Epithelial cell of proximal tubule (primary cell): ENCODE results near the gene CTIF. TPM values are rescaled to one million over a fixed set of nuclear protein-coding genes. Genes with fewer than 3 reads are reported as not detected.

Experiments used
- DNase-seq: peaks from one replicate; pipeline ENCODE4 v3.0.0-alpha.2; 2011; ENCODE audit warnings: low read depth
- H3K4me3 ChIP-seq: 2 replicates; pipeline ENCODE4 v1.5.1; 2011; ENCODE audit warnings: low read depth, mild to moderate bottlenecking, low read length
- total RNA-seq: library from RNA; depleted of rRNA; stranded (reverse); fragments of >200 nt; gene quantifications from 2 replicates; pipeline ENCODE4 v1.2.3, GENCODE V29; 2015
- TF ChIP-seq, protein P1 (sequence below): conservative IDR thresholded peaks from 2 replicates; pipeline ENCODE4 v1.5.1; 2012; ENCODE audit warnings: low read depth, mild to moderate bottlenecking, low read length

CTIF gene
- total RNA-seq, 1 donor from 2014 or later: 12.9 TPM

GRCh38 chr18:48733643-48734253 lies 194.9 kb downstream of the CTIF start:
- no peak for DNase-seq
- H3K4me3 ChIP-seq: no peak overlapping the region
- TF ChIP-seq, protein P1, sequence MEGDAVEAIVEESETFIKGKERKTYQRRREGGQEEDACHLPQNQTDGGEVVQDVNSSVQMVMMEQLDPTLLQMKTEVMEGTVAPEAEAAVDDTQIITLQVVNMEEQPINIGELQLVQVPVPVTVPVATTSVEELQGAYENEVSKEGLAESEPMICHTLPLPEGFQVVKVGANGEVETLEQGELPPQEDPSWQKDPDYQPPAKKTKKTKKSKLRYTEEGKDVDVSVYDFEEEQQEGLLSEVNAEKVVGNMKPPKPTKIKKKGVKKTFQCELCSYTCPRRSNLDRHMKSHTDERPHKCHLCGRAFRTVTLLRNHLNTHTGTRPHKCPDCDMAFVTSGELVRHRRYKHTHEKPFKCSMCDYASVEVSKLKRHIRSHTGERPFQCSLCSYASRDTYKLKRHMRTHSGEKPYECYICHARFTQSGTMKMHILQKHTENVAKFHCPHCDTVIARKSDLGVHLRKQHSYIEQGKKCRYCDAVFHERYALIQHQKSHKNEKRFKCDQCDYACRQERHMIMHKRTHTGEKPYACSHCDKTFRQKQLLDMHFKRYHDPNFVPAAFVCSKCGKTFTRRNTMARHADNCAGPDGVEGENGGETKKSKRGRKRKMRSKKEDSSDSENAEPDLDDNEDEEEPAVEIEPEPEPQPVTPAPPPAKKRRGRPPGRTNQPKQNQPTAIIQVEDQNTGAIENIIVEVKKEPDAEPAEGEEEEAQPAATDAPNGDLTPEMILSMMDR: no peak

- H3K4me3 ChIP-seq: no peak overlapping the region
- TF ChIP-seq, protein P1: no peak
- DNase-seq: no peak
These were observed 195.6 kb downstream of the CTIF start for GRCh38 chr18:48734460-48734859.

DNA sequence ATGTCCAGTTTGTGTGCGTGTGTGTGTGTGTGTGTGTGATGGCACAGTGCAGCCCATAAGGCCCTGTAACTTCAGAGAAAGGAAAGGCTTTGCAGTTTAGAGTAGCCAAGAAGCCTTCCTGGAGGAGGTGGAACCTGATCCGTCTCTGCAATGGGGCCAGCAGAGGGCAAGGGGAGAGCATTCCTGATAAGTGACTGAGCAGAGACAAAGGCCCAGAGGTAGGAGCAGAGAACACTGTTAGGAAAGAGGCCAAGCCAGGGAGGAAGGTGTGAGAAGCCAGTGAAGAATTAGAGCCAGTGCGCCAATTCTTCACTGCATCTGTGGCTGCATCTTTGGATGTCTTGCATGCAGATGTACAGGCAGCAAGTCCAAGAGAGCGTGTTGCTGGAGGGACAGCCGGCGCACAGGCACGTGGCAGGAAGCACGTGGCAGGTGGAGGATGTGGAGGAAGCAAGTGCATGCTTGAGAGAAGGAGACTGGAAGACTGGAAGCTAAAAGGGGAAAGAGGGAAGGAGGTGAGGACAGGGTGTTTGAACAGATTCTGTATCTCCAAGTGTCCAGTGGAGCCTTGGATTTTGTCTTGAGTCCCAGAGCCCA lies 196.3 kb downstream of the CTIF start:
- DNase-seq: no peak

GRCh38 chr18:48735681-48736255 lies 196.9 kb downstream of the CTIF start:
- TF ChIP-seq, protein P1: no peak
- H3K4me3 ChIP-seq: no peak overlapping the region
- no peak for DNase-seq

More for the DNA sequence above, 196.3 kb downstream of the CTIF start:
- H3K4me3 ChIP-seq: no peak overlapping the region
- TF ChIP-seq, protein P1: no peak

- TF ChIP-seq, protein P1: no peak
- no peak overlapping the region for H3K4me3 ChIP-seq
- DNase-seq: no peak
These were observed 197.8 kb downstream of the CTIF start for GRCh38 chr18:48736321-48737260.

- TF ChIP-seq, protein P1: no peak
- no peak overlapping the region for H3K4me3 ChIP-seq
- no peak for DNase-seq
These were observed 200.6 kb downstream of the CTIF start for GRCh38 chr18:48739266-48740067.
